ENCODE data around the gene MARF1. TPM values are rescaled to one million over a fixed set of nuclear protein-coding genes. Genes with fewer than 3 reads are reported as not detected.
"Not testable (repeated sequence)": the region's sequence is repeated elsewhere in the genome, so short reads cannot be mapped to it uniquely, and the experiment has no call there.

The MARF1 gene, protein sequence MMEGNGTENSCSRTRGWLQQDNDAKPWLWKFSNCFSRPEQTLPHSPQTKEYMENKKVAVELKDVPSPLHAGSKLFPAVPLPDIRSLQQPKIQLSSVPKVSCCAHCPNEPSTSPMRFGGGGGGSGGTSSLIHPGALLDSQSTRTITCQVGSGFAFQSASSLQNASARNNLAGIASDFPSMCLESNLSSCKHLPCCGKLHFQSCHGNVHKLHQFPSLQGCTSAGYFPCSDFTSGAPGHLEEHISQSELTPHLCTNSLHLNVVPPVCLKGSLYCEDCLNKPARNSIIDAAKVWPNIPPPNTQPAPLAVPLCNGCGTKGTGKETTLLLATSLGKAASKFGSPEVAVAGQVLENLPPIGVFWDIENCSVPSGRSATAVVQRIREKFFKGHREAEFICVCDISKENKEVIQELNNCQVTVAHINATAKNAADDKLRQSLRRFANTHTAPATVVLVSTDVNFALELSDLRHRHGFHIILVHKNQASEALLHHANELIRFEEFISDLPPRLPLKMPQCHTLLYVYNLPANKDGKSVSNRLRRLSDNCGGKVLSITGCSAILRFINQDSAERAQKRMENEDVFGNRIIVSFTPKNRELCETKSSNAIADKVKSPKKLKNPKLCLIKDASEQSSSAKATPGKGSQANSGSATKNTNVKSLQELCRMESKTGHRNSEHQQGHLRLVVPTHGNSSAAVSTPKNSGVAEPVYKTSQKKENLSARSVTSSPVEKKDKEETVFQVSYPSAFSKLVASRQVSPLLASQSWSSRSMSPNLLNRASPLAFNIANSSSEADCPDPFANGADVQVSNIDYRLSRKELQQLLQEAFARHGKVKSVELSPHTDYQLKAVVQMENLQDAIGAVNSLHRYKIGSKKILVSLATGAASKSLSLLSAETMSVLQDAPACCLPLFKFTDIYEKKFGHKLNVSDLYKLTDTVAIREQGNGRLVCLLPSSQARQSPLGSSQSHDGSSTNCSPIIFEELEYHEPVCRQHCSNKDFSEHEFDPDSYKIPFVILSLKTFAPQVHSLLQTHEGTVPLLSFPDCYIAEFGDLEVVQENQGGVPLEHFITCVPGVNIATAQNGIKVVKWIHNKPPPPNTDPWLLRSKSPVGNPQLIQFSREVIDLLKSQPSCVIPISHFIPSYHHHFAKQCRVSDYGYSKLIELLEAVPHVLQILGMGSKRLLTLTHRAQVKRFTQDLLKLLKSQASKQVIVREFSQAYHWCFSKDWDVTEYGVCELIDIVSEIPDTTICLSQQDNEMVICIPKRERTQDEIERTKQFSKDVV (N-terminal part only)
- 46.0 TPM for total RNA-seq
- long read RNA-seq, full-length matches to known transcripts: 3 of 8 reads
- long read RNA-seq, partial matches to known transcripts: 1 of 8 reads
- long read RNA-seq, other reads (novel, unspliced or antisense): 4 of 8 reads

DNA sequence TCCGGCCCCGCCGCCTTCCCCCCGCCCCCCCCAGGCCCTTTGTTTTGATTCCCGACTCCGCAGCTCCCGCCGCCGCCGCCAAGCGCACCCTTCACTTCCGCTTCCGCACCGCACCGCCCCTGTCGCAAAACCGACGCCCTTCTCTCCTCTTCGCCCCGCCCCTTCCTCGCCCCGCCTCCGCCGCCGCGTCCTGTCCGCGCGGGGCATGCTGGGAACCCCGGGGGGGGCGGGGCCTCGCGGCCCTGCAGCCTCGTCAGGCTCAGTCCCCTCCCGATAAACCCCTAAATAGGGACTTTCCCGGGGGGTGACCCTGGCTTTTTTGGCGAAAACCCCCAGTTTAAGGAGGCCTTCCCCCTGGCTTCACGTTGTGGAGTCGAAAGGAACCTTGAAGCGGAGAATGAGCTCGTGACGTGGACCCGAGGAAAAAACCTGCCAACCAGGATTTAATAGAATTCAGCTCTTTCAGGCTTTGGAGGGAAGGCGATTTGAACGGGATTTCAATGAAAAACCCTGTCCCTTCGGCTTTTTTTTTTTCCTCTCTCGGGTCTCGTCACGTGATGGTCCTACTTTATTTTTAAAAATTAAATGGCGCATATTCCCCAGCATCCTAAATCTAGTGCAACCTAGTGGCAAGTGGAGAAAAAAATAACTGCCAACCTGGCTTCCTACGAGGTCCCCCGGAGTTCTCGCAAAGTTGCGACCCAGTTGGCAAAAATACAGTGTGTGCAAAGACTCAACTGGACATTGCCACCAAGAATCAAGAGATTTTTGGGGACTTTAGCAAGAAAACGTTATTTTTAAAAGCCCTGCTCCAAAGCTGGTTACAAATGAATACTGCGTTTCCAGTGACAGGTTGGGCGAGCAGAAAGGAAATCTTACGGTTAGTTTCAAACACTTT, at the start of gene MARF1:
TSS of gene MARF1 (minus strand) at position 107 of the 898 bp plus-strand sequence. CDS start 3,921 bp downstream, outside the sequence.
- Histone ChIP-seq H3K27ac (replicated peaks) (peak within 1 kb of the TSS; percentile 97), H3K4me1 (peaks cover 39% of the 10 kb centered on the region), H3K9me3 (replicated peaks) (no peaks in the 10 kb centered on the region), H3K4me3 (peak within 1 kb of the TSS; percentile 93), H3K36me3 (peaks cover 10% of the 10 kb centered on the region), H3K27me3 (ENCODE audit: low read depth) (no peaks in the 10 kb centered on the region)
- intact Hi-C loops (cut with micrococcal nuclease): loop anchor here (10.0 kb wide), 1 partner anchor 62 kb away; no protein-coding TSS in a partner anchor
- DNase-seq: peak; percentile 100
- TF ChIP-seq, protein P1, sequence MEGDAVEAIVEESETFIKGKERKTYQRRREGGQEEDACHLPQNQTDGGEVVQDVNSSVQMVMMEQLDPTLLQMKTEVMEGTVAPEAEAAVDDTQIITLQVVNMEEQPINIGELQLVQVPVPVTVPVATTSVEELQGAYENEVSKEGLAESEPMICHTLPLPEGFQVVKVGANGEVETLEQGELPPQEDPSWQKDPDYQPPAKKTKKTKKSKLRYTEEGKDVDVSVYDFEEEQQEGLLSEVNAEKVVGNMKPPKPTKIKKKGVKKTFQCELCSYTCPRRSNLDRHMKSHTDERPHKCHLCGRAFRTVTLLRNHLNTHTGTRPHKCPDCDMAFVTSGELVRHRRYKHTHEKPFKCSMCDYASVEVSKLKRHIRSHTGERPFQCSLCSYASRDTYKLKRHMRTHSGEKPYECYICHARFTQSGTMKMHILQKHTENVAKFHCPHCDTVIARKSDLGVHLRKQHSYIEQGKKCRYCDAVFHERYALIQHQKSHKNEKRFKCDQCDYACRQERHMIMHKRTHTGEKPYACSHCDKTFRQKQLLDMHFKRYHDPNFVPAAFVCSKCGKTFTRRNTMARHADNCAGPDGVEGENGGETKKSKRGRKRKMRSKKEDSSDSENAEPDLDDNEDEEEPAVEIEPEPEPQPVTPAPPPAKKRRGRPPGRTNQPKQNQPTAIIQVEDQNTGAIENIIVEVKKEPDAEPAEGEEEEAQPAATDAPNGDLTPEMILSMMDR (IDR thresholded peaks at IDR 0.05; ENCODE audit: borderline replicate concordance): peak; percentile 61

DNA sequence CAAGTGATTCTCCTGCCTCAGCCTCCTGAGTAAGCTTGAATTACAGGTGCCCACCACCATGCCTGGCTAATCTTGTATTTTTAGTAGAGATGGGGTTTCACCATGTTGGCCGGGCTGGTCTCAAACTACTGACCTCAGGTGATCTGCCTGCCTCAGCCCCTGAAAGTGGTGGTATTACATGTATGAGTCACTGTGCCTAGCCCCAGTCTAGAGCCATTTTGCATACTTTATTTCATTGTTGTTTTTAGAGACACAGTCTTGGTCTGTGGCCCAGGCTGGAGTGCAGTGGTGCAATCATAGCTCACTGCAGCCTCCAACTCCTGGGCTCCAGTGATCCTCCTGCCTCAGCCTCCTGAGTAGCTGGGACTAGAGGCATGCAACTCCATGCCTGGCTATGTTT, 49.6 kb upstream of the MARF1 start:
- H3K4me1 ChIP-seq; DNase-seq; H3K9me3 ChIP-seq (replicated peaks); intact Hi-C loops (cut with micrococcal nuclease); H3K27me3 ChIP-seq (ENCODE audit: low read depth); H3K4me3 ChIP-seq; H3K27ac ChIP-seq (replicated peaks): not testable (repeated sequence)
- peaks cover 96% of the 10 kb centered on the region for H3K36me3 ChIP-seq

DNA sequence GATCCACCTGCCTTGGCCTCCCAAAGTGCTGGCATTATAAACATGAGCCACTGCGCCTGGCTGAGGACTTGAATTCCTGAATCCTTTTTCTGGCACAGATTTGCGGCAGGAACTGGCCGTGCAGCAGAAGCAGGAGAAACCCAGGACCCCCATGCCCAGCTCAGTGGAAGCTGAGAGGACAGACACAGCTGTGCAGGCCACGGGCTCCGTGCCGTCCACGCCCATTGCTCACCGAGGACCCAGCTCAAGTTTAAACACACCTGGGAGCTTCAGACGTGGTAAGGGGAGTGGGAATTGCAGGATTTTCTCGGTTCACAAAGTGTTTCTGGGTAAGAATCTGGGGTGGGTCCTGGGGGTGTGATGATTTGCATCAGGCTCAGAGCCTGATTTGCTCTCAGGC, 48.1 kb upstream of the MARF1 start:
- no peaks in the 10 kb centered on the region for H3K27me3 ChIP-seq (ENCODE audit: low read depth)
- H3K4me3 ChIP-seq: no peak overlapping the region
- peaks cover 91% of the 10 kb centered on the region for H3K36me3 ChIP-seq
- no peaks in the 10 kb centered on the region for H3K9me3 ChIP-seq (replicated peaks)
- TF ChIP-seq, protein P1 (IDR thresholded peaks at IDR 0.05; ENCODE audit: borderline replicate concordance): no peak
- no peak for DNase-seq
- H3K4me1 ChIP-seq: no peaks in the 10 kb centered on the region
- no peak overlapping the region for H3K27ac ChIP-seq (replicated peaks)
- intact Hi-C loops (cut with micrococcal nuclease): no loop called here

DNA sequence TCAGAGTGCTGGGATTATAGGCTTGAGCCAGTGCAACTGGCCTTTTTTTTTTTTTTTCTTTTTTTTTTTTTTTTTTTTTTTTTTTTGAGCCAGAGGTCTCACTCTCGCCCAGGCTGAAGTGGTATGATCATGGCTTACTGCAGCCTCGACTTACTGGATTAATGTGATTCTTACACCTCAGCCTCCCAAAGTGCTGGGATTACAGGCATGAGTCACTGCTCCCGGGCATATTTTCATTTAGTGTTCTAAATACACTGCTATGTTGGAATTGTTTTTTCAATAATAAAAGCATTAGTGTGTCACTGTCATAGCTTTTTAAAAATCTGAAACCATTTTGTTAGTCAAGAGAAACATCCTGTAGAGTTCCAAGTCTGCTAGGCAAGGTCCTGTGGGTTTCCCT, 47.3 kb upstream of the MARF1 start:
- no peak overlapping the region for H3K27ac ChIP-seq (replicated peaks)
- DNase-seq: no peak
- no peaks in the 10 kb centered on the region for H3K4me1 ChIP-seq
- TF ChIP-seq, protein P1 (IDR thresholded peaks at IDR 0.05; ENCODE audit: borderline replicate concordance): no peak
- H3K36me3 ChIP-seq: peaks cover 90% of the 10 kb centered on the region
- no peak overlapping the region for H3K4me3 ChIP-seq
- H3K9me3 ChIP-seq (replicated peaks): no peaks in the 10 kb centered on the region
- H3K27me3 ChIP-seq (ENCODE audit: low read depth): no peaks in the 10 kb centered on the region
- intact Hi-C loops (cut with micrococcal nuclease): no loop called here

DNA sequence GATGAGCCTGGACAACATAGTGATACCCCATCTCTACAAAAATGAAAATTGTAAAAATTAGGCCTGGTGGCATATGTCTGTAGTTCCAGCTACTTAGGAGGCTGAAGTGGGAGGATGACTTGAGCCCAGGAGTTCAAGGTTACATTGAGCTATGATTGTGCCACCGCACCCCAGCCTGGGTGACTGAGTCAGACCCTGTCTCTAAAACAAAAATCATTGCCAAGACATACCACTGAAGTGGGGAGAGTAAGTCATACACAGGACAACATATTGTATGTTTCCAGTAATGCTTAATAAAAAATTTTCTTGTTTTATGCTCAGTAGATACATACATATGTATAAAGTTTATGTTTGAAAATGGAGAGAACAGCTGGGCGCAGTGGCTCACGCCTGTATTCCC, 46.3 kb upstream of the MARF1 start:
- Histone ChIP-seq H3K4me1 (no peaks in the 10 kb centered on the region), H3K36me3 (peaks cover 87% of the 10 kb centered on the region), H3K4me3 (no peak overlapping the region), H3K9me3 (replicated peaks) (no peaks in the 10 kb centered on the region), H3K27me3 (ENCODE audit: low read depth) (no peaks in the 10 kb centered on the region), H3K27ac (replicated peaks) (no peak overlapping the region)
- intact Hi-C loops (cut with micrococcal nuclease): no loop called here
- TF ChIP-seq, protein P1 (IDR thresholded peaks at IDR 0.05; ENCODE audit: borderline replicate concordance): no peak
- DNase-seq: no peak

Measured in left ventricle myocardium inferior (tissue), 1 donor.